SH-SY5Y (cell line): Measurements from ENCODE around the gene TNRC18.

Experiments
- GATA2 ChIP-seq: IDR thresholded peaks from 2 replicates; pipeline ENCODE4 v1.6.1; 2011; ENCODE audit warnings: mild to moderate bottlenecking, low read depth, low read length
- GATA3 ChIP-seq: IDR thresholded peaks from 2 replicates; pipeline ENCODE4 v1.6.1; 2011; ENCODE audit warnings: low read depth, mild to moderate bottlenecking, low read length, moderate library complexity

TNRC18 gene

DNA sequence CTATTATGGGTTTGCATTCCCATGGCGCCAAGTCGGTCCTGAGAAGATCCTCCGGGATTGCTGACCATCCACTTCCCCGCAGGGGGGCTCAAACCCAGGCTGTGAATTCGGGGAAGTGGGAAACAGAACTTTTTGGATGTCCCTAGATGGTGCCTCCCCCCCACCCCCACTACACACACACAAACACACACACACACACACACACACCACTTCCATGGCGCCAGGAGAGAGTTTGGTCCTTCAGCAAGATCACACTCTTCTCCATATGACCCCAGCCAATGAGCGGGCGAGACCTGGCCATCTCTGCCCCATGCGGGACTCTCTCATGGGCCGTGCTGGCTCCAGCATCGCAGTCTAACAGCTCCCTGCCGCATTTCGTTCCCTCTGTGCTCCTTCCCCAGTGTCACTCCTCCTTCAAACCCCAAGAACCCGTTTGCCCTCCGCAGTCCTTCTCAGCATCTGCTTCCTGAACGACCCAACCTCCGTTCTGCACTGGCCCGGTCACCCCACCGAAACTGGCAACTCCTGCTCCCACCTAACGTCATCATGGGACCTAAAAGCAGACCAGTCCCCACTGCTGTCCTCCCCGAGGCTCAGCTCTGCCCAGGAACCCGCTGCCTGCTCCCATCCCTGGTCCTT lies 32.1 kb upstream of the TNRC18 start:
- TF ChIP-seq GATA3 = no peak

DNA sequence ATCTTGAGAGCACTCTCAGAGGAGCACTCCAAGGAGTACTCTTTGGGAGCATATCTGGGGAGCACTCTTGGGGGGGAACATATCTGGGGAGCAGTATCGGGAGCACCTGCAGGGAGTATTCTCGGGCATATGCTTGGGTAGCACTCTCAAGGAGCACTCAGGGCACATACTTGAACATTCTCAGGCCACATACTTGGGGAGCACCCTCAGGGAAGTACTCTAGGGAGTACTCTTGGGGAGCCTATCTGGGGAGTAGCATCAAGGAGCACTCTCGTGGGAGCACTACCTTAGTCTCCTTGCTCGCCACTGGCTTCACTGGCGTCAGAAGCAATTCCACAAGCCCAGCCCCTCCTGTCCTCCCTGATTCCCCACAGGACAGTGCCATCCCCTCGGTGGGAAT lies 31.5 kb upstream of the TNRC18 start:
- no peak for TF ChIP-seq GATA3
- TF ChIP-seq GATA2 = no peak

DNA sequence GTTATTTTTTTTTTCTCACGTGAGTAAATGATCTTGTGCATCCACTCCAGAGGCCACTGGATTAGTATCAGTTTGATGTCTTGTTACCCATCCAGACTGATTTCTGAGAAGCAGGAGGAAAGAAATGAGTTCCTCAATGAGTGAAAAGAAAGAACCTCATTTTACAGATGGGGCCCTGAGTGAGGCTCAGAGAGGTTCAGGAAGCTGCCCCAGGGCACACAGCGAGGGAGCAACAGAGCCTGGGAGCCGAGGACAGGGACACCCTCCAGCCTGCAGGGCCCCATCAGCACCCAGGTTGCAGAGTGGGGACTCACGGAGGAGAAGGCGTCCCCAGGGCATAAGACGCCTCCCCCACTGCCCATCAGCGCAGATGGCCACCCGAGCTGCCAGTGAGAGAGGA lies 30.9 kb upstream of the TNRC18 start:
- TF ChIP-seq GATA2 (no peak), GATA3 (no peak)

DNA sequence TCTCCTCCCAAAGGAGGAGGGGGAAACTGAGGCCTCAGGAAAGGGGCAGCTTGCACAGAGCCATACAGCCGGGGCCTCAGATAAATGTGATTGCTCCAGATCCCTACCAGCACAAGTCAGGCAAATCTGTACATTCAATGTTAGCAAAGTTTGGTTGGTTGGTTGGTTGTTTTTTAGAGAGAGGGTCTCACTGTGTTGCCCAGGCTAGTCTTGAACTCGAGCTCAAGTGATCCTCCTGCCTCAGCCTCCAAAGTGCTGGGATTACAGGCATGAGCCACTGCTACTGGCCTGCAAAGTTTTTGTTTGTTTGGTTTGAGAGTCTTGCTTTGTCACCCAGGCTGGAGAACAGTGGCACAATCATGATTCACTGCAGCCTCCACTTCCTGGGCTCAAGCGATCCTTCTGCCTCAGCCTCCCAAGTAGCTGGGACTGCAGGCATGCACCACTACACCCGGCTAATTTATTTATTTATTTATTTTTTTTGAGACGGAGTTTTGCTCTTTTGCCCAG lies 30.0 kb upstream of the TNRC18 start:
- TF ChIP-seq GATA3 (no peak), GATA2 (no peak)

DNA sequence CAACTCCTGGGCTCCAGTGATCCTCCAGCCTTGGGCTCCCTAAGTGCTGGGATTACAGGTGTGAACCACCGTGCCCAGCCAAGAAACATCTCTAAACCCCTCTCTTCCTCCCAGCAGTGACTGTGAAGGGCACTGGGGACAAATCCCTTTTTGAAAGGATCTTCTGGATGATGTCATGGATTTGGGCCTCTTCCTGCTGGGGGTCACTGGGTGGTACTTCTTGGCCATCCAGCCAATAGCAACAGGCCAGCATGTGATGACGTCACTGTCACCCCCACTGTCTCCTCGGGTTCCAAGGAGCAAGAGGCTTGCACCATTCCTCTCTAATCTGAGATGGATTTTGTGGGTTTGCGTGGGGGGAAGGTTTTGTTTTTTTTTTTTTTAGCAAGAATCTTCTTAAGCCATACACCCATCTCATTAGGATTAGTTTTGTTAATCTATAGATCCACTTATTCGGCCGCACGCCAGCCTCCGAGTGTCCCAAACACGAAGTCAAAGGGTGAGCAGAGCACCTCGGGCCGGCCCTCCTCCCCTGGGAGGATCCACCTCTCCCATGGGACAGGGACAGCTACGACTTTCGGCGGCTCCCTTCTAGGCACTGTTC lies 29.4 kb upstream of the TNRC18 start:
- no peak for TF ChIP-seq GATA3

DNA sequence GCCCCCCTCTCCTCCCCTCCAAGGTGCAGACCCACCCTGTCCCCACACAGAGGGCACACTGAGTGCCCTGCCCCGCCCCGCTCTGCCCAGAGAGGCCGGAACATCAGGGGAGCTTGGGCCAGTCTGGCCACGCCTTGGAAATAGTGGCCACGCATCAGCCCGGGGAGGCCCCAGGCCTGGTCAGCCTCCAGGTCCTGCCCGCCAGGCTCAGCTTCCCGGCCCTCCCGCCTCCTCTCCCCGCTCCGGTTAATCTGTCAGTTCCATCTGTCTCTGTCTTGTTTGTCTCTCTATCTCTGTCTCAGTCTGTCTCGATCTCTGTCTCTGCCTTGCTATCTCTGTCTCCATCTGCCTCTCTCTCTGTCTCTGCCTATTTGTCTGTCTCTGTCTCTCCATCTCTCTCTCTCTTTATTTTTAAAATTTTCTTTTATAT lies 28.9 kb upstream of the TNRC18 start:
- TF ChIP-seq GATA3 = no peak
- TF ChIP-seq GATA2 = peak; percentile 13; the same call in 1 of the 2 replicates

DNA sequence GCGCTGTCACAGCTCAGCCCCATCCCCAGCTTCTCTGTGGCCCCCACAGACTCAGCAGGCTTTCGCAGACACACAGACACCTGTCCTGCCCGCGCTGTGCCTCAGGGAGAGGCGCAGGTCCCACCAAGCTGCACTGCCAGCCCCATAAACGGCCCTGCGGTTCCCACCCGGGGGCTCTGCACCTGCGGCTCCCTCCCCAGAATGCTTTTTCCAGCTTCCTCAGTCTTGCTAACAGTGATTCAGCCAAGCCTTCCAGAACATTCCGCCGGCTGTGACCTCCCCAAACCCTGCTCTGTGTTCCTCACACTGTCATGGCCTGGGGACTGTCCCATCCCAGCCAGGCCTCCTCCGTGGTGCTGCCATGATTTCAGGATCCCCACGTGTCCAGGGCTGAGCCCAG lies 27.8 kb upstream of the TNRC18 start:
- TF ChIP-seq GATA2 = no peak
- TF ChIP-seq GATA3 = no peak

DNA sequence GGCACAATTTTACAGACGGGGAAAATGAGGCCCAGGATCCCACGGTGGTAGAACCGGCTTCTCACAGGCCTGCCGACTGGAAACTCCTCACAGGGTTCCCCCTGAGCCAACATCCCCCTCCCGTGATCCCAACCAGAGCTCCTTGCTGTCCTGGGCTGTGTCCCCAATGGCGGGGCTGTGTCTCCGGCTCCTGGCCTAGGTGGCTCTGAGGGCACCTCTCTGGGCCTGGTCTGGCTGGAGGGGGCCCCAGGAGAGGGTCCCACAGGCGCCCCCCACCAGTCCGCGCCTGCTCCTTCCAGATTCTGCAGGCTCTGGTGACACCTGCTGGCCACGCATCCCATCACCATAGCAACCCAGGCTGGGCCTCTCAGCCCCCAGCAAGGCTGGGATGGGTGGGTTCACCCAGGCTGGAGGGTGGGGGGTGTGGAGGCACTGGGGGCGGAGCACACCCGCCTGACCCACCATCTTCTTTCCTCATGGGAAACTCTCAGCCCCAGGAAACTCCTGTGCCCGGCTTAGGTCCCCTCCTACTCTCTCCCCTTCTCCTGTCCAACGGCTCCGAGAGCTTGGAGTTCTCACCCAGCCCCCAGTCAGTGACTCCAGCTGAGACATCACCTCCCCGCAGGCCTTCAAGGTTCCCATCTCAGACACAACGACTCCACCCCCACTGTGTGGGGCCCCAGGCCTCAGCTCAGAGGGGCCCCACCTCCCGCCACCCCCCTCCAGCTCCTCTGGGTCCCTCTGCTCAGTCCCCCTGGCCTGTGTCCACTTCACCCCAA lies 27.1 kb upstream of the TNRC18 start:
- no peak for TF ChIP-seq GATA2

DNA sequence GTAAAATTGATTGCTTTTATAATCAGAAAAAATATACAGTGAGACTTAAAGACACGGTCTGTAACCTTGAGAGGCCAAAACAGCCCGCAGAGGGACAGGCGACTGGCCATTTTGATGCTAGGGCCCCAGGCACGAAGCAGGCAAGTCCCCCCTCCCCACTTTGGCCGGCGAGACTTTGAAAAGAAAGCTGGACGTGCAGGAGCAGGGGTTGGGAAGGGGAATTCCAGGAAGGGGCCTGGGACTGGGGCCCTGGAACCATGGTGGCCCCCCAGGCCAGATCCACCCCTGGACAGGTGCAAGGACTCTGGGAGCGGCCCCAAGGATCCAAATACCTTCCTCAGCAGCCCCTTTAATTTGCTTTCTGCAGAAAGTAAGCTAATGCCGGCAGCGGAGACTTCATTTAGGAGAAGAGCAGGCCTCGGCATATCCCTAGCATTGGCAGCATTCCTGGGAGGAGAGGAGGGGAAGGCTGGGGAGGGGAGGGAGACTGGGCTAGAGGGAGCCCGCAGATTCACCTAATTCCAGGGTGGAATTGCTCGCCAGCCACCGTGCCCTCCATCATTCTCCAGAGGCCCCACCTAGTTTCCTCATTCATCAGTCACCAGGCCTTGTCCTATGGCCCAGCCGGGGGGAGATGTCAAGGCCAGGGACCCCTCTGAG lies 24.9 kb upstream of the TNRC18 start:
- no peak for TF ChIP-seq GATA2
- no peak for TF ChIP-seq GATA3

DNA sequence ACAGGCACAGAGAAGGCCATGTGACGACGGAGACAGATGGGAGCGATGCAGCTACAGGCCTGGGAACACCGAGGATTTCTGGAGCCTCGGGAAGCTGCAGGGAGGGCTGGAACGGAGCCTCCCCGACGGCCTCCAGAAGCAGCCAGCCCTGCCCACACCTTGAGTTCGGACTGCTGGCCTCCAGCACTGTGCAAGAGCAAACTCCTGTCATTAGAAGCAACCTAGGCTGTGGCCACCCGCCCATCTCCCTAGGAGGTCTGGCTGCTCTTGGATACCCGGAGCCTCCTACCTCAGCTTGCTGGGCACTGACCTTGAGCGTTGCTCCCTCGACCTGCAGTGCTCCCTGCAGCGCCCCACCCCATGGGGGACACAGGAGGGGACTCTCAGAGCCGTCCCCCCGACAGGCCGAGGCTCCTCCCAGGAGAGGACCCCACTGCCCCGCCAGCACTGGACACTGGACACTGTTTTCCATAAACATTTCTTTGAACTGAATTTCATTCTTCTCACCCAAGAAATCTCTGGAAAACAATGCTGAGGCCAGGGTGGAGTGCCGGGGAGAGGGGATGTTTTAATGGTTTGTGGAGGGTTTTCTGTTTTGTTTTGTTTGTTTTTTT lies 22.5 kb upstream of the TNRC18 start:
- TF ChIP-seq GATA2 = no peak
- no peak for TF ChIP-seq GATA3

DNA sequence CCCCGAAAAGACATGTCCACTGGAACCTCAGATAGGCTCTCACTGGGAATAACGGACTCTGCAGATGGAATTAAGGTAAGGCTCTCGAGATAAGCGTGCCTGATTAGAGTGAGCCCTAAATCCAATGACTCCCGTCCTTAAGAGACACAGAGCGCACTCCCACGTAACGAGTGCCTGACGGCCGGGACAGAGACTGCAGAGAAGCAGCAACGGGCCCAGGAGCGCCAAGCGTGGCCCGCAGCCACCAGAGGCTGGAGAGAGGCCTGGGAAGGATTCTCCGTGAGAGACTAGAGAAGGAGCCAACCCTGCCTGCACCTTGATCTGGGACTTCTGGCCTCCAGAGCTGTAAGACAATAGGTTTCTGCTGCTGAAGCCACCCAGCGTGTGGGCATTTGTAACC lies 20.0 kb upstream of the TNRC18 start:
- TF ChIP-seq GATA3 (no peak), GATA2 (no peak)

DNA sequence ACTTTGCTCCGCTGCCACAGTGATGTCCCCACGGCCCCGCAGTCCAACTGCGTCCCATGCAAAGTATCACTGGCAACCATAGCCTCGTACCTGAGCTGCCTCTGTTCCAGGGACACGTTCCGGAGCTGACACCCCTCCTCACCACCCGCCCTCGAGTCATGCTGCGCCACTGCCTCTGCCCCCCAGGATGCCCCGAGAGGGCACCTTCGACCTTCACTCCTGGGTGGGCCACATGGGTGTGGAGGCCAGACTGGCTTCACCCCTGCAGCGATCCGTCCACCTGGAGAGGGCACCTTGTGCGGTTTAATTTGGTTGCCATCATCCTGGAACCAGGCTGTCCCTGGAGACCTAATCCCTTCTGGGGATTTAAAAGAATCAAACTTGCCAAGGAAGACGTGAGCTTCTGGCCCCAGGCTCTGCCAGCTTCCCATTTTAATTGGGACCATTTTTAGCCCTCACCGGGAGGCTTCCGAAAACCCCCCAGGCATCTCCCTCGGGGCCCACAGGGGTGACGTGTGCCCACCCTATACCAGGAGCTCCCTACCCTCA lies 19.2 kb upstream of the TNRC18 start:
- TF ChIP-seq GATA3 (no peak), GATA2 (no peak)

DNA sequence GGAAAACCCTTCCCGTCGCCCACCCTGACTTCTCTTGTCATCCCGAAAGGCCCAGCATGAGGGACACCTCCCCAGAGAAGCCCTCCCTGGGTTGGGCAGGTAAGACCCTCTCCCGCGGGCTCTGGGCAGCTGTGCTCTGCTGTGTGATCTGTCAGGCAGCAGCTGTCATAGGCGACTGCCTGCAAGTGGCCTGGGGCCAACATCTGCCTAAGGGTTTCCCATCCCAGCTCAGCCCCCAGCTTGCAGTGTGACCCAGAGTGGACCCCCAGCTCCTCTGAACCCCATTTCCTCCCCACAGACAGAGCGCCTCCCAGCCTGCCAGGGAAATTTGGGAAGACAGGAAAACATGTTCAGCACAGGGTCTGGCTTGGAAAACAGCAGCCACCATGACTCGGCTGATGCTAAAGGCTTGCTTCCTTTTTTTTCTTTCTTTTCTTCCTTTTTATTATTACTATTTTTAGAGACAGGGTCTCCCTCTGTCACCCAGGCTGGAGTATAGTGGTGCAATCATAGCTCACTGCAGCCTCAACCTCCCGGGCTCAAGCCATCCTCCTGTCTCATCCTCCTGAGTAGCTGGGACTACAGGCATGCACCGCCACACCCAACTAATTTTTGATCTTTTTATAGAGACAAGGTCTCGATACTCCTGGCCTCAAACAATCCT lies 18.3 kb upstream of the TNRC18 start:
- TF ChIP-seq GATA3 (no peak), GATA2 (no peak)
